Middle frontal gyrus (tissue), 1 donor: ENCODE results near the gene ADGRA1.
"Not testable (repeated sequence)": the region's sequence is repeated elsewhere in the genome, so short reads cannot be mapped to it uniquely, and the experiment has no call there.

Experiments used
- DNase-seq: peaks from one replicate; pipeline ENCODE4 v3.0.0-alpha.2; 2015; ENCODE audit warnings: low spot score; ENCODE audit errors: extremely low spot score

The ADGRA1 gene, protein sequence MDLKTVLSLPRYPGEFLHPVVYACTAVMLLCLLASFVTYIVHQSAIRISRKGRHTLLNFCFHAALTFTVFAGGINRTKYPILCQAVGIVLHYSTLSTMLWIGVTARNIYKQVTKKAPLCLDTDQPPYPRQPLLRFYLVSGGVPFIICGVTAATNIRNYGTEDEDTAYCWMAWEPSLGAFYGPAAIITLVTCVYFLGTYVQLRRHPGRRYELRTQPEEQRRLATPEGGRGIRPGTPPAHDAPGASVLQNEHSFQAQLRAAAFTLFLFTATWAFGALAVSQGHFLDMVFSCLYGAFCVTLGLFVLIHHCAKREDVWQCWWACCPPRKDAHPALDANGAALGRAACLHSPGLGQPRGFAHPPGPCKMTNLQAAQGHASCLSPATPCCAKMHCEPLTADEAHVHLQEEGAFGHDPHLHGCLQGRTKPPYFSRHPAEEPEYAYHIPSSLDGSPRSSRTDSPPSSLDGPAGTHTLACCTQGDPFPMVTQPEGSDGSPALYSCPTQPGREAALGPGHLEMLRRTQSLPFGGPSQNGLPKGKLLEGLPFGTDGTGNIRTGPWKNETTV

GRCh38 chr10:133087679-133088178, at the start of gene ADGRA1:
Gene ADGRA1 (plus strand): TSS chr10:133087924. CDS start chr10:133088910, 986 bp downstream.
- no peak for DNase-seq

GRCh38 chr10:133038036-133038823, 49.5 kb upstream of the ADGRA1 start:
- no peak for DNase-seq

DNA sequence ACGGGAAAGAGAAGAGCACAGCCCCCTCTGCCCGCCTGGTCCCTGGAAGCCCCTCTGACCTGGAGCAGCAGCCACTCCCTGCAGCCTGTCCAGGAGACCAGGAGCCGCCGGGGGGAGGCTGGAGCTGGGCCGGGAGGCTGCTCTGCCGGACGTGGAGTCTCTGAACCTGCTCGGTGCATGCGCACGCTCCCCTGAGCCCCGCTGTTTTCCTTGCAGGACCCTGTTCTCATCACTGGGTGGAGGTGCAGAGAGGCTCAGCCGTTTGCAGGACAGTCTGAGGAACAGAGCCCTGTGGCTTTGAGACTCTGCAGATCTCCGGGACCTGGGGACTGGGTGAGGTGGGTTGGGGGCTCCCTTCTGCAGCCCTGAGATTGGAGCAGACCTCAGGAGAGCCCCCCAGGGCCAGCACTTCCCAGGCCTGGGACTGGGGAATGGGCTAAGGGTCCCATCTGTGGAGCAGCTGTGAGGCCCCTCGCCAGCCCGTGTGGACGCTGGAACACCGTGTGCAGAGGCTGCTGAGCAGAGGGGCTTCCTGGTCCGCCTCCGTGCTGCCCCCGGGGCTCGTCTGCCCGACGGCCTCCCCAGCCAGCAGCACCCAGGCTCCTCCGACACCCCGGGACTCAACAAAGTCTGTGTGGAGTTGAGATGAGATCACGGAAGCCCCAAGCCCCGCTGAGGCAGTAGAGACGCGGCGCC, 48.5 kb upstream of the ADGRA1 start:
- DNase-seq, result no peak

- DNase-seq, result no peak
Observed at GRCh38 chr10:133039803-133040165, 47.9 kb upstream of the ADGRA1 start.

DNA sequence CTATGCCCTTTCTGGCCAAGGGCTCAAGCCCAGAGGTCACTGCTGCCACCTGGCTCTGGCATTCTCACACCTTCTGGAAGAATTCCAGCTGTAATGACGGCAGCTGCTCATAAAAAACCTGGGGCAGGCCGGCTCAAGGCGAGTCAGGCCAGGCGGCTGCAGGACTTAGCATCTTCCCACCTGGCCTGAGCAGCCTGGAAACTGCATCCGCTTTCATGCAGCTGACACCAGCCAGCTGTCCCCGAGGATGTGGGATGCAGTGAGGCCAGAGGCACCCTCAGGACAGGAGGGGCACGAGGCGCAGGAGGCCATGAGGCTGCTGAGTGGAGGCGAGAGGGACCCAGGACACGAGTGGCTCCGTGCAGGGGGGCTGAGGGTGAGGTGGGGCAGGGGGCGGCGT, 47.5 kb upstream of the ADGRA1 start:
- DNase-seq, result no peak

- no peak for DNase-seq
Observed at GRCh38 chr10:133041101-133041500, 46.6 kb upstream of the ADGRA1 start.

DNA sequence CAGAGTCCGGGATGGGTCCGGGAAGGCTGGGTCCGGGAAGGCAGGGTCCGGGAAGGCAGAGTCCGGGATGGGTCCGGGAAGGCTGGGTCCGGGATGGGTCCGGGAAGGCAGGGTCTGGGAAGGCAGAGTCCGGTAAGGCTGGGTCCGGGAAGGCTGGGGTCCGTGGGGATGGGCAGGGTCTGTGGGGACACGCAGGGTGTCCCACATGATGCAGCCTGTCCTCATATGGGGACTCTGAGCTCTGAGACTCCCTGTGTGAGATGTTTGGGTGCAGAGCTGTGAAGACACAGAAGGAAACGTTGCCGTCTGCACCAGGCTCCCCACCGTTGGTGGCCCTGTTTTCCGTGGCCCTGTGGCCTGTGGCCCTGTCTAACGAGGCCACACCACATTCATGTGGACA, 45.7 kb upstream of the ADGRA1 start:
- no peak for DNase-seq

DNA sequence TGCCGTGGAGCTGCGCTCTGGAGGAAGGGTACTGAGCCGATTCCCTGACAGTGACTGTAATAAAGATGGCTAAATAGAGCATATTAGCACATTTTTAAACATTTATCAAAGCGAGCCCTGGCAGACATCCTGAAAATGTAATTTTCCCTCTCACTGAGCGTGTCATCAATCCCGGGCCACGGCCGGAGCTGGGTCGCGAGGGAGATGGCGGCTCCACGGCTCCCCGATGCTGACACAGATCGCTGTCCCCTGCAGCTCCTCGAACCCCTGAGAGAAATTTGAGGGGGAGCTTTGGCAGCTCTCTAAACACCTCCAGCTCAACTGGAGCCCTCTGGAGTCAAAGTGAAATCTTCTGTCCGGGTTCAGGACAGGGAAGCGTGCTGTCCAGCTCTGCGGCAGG, 44.9 kb upstream of the ADGRA1 start:
- DNase-seq, result no peak

DNA sequence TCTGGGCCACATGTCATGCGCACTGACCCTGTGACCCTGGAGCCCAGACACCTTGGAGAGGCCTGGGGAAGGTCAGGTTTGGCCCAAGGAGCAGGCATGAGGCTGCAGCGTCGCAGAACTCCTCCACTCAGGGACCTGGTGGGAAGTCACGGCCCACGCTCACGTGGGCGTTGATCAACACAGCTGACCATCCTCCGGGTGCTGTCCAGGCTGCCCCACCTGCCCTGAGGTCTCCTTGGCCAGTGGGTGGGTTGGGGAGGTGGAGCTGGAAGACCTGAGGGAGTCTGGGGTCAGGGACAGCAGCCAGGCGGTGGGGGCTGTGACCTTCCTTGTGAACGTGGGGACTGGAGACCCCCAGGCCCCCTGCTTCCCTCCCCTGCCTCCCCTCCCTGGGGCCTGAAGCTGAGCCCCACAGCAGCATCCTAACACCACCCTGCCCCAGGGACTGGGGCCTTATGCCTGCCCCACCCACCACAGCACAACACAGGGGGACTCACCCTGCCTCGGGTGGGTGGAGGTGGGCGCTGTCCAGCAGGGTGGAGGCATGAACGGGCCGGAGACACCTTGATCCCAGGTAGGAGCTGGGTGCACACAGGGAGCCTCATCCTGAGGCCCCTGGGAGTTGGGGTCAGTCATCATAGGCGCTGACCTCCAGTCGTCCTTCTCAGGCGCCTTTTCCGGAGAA, 44.0 kb upstream of the ADGRA1 start:
- DNase-seq, result no peak

- no peak for DNase-seq
Observed at GRCh38 chr10:133044401-133044811, 43.3 kb upstream of the ADGRA1 start.

GRCh38 chr10:133045556-133046389, 42.0 kb upstream of the ADGRA1 start:
- no peak for DNase-seq

- DNase-seq, result no peak
Observed at GRCh38 chr10:133046390-133046765, 41.3 kb upstream of the ADGRA1 start.

- no peak for DNase-seq
Observed at GRCh38 chr10:133047526-133048123, 40.1 kb upstream of the ADGRA1 start.

- DNase-seq, result no peak
Observed at GRCh38 chr10:133048266-133048665, 39.5 kb upstream of the ADGRA1 start.

DNA sequence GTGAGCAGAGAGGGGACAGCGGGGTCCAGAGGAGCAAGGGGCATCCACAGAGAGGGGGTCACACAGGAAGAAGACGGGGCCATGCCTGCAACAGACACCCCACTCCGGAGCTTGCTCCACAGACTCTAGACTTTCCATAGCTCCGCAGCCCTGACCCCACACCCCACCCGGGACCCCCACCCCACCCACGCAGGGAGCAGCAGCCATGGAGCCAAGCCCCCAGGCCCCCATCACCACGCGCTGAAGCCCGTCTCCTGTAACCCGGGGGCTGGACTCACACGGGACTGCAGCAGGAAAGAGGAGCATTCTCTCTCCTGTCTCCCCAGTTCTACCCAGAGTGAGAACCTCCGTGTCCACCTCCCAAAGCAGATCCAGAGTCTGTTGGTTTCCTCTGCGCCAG, 38.8 kb upstream of the ADGRA1 start:
- DNase-seq, result no peak

- no peak for DNase-seq
Observed at GRCh38 chr10:133049639-133050038, 38.1 kb upstream of the ADGRA1 start.

DNA sequence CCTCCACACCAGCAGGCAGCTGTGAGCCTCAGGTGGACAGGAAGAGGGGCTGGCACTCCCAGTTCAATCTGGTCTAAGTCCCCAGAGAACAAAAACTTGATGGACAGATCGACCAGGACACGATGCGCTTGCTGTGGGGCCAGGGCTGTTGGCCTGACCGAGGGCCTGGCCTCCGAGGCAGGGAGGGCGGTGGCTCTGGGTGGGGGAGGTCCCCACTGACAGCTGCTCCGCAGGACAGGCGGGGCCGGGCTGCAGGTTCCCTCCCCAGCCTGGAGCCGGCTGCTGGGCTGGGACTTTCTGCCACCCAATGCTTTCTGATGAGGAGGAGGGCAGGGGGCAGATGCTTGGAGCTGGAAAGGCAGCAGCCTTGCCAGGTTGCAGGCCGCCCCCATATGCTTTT, 37.4 kb upstream of the ADGRA1 start:
- DNase-seq, result no peak

- DNase-seq, result no peak
Observed at GRCh38 chr10:133052076-133052475, 35.6 kb upstream of the ADGRA1 start.

- DNase-seq, result not testable (repeated sequence)
Observed at GRCh38 chr10:133053527-133054133, 34.1 kb upstream of the ADGRA1 start.
